HG02870 (cell line): ENCODE measurements around the gene DPH5.
A peak's percentile ranks its signal among the peaks of the same experiment; 100 is the strongest.
"Not testable (repeated sequence)": the region's sequence is repeated elsewhere in the genome, so short reads cannot be mapped to it uniquely, and the experiment has no call there.

Source experiments
- ATAC-seq: cut with Tn5 transposase; IDR thresholded peaks from one replicate; pipeline ENCODE4 v1.9.1; 2021; ENCODE audit warnings: mild to moderate bottlenecking, moderate library complexity; ENCODE audit not compliant: unreplicated experiment

Gene DPH5

DNA sequence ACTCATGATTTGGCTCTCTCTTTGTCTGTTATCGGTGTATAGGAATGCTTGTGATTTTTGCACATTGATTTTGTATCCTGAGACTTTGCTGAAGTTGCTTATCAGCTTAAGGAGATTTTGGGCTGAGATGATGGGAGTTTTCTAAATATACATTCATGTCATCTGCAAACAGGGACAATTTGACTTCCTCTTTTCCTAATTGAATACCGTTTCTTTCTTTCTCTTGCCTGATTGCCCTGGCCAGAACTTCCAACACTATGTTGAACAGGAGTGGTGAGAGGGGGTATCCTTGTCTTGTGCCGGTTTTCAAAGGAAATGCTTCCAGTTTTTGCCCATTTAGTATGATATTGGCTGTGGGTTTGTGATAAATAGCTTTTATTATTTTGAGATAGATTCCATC is 79.5 kb downstream of the DPH5 start:
- ATAC-seq: not testable (repeated sequence)

GRCh38 chr1:100943533-100943932 is 82.1 kb downstream of the DPH5 start:
- ATAC-seq: no peak

GRCh38 chr1:100942304-100943046 is 83.1 kb downstream of the DPH5 start:
- no peak for ATAC-seq

DNA sequence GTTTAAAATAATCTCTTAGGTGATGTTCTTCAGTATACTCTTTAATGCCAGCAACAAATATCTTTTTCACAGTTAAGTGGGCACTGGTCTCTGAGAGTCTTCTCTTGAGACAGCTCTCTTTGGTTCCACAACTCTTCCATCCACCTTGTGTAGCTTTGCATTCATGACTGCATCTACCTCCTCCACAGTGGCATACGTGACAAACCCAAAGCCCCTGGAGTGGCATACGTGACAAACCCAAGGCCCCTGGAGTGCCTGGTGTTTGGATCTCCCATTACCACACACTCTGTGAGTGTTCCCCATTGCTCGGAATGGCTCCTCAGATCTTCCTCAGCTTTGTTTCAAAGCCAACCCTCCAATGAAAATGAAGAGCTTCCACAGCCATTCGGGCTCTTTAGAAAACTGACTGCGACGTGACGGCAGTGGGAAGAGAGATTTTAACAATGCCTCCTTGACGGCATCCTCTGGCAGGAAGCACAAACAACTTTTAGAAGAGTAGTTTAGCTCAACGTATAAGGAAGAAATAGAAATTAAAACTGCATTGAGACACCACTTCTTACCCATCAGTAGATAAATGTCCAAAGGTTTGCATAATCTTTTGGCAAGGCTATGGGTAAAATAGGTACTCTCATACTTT is 83.9 kb downstream of the DPH5 start:
- ATAC-seq: no peak

GRCh38 chr1:100941098-100941527 is 84.5 kb downstream of the DPH5 start:
- peak; percentile 77 for ATAC-seq
